ENCODE measurements around the gene MLLT3.

- TF ChIP-seq EZH2phosphoT487 (IDR thresholded peaks at IDR 0.05) (no peak), CTCF (IDR thresholded peaks at IDR 0.05) (no peak), EZH2 (IDR thresholded peaks at IDR 0.05) (no peak)
These were observed 128.3 kb downstream of the MLLT3 start for GRCh38 chr9:20494035-20494434.
